A549 (cell line): ENCODE data around the gene RANBP9.

Source experiments
- CBX8 ChIP-seq: fragments of 200-600 bp; sonication (generic); IDR thresholded peaks from 2 replicates; pipeline ENCODE4 v1.6.1; 2016
- CTCF ChIP-seq: fragments of >200 bp; sonication (Bioruptor Twin); formaldehyde crosslinking; IDR thresholded peaks from 3 replicates; pipeline ENCODE4 v1.5.1; 2016
- EHMT2 ChIP-seq: fragments of 200-600 bp; sonication (generic); IDR thresholded peaks from 2 replicates; pipeline ENCODE4 v1.6.1; 2016; ENCODE audit warnings: antibody characterized with exemption, low read depth, mild to moderate bottlenecking, moderate library complexity
- EP300 ChIP-seq, 2 experiments: fragments of >200 bp; sonication (Bioruptor Twin); formaldehyde crosslinking; IDR thresholded peaks; 2 replicates in 1 of 2; 3 replicates in 1 of 2; pipeline ENCODE4 v1.6.1; 2016 to 2017
- HDAC2 ChIP-seq: fragments of 200-600 bp; sonication (generic); IDR thresholded peaks from 2 replicates; pipeline ENCODE4 v1.6.1; 2016
- HOXA7 ChIP-seq: fragments of 250-450 bp; sonication (Bioruptor Pico); IDR thresholded peaks from 2 replicates; pipeline ENCODE4 v1.5.0; 2020; ENCODE audit warnings: mild to moderate bottlenecking, moderate library complexity
- JUN ChIP-seq, 2 experiments: fragments of >200 bp; sonication (Bioruptor Twin); formaldehyde crosslinking; IDR thresholded peaks; 2 replicates in 1 of 2; 3 replicates in 1 of 2; pipeline ENCODE4 v1.6.1; 2016 to 2017
- JUNB ChIP-seq: fragments of >200 bp; sonication (Bioruptor Twin); formaldehyde crosslinking; IDR thresholded peaks from 2 replicates; pipeline ENCODE4 v1.6.1; 2016
- POLR2A ChIP-seq: IDR thresholded peaks from 2 replicates; pipeline ENCODE4 v1.6.1; 2012; ENCODE audit warnings: mild to moderate bottlenecking, low read length
- RAD21 ChIP-seq, 2 experiments: fragments of >200 bp in 1 of 2; sonication (Bioruptor Twin) in 1 of 2; formaldehyde crosslinking in 1 of 2; IDR thresholded peaks in 1 of 2; conservative IDR thresholded peaks in 1 of 2; 2 replicates in 1 of 2; 3 replicates in 1 of 2; pipeline ENCODE4 v1.6.1; 2012 to 2018; ENCODE audit warnings: inconsistent platforms in 1 of 2
- RFX5 ChIP-seq: fragments of 450-650 bp; IDR thresholded peaks from 2 replicates; pipeline ENCODE4 v1.7.1; 2014; ENCODE audit warnings: antibody characterized with exemption, mild to moderate bottlenecking, moderate library complexity
- TF ChIP-seq, protein P1 (sequence below): IDR thresholded peaks from 2 replicates; pipeline ENCODE4 v1.6.1; 2012
- TF ChIP-seq, protein P2 (sequence below): fragments of 450-650 bp; IDR thresholded peaks from 2 replicates; pipeline ENCODE4 v1.6.1; 2014; ENCODE audit warnings: antibody characterized with exemption
- TF ChIP-seq, protein P3 (sequence below): fragments of >200 bp; sonication (Bioruptor Twin); formaldehyde crosslinking; IDR thresholded peaks from 2 replicates; pipeline ENCODE4 v1.6.1; 2016

DNA sequence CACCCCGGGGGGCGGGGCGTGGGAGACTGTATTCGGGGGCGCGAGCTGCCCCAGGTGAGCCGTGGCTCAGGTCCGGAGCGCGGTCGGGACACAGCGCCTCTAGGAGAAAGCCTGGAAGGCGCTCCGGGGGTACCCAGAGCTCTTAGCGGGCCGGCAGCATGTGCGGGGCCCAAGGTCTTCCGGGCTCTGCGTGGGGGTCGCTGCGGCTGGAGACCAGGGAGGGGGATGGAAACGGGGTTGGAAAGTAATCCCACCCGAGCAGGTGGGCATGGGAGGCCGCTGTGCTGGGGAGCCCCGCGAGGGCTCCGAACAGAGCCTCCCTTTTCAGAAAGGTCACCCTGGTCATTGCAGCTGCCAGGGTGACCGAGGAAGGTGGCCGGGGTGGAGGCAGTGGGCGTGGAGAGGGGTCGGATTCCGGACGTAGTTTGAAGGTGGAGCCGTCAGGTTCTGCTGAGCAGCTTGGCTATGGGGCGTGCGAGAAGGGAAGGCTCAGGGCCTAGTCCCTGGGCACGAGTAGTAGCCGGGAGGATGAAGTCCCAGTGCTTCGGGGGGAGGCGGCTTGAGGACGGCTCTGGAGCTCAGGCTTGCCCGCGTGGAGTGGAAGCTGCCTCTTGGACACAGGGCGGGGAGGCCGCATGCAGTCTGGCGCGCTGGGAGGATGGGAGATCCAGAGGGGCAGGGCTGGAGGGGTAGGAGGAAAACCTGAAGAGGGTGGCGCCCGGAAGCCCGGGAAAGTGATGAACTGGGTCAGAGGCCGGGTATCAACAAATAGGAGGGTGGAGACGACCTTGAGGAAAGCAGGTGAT, 136.9 kb downstream of the RANBP9 start, which contains the start of gene SIRT5:
- TF ChIP-seq, protein P1, sequence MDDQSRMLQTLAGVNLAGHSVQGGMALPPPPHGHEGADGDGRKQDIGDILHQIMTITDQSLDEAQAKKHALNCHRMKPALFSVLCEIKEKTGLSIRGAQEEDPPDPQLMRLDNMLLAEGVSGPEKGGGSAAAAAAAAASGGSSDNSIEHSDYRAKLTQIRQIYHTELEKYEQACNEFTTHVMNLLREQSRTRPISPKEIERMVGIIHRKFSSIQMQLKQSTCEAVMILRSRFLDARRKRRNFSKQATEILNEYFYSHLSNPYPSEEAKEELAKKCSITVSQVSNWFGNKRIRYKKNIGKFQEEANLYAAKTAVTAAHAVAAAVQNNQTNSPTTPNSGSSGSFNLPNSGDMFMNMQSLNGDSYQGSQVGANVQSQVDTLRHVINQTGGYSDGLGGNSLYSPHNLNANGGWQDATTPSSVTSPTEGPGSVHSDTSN = no peak
- TF ChIP-seq JUNB (no peak), JUN (IDR thresholded peaks at IDR 0.05) (peak in 1 of 2 experiments; percentile 83; a peak in 3 of 5 replicates), RFX5 (no peak), CTCF (no peak), POLR2A (peak; percentile 58), HDAC2 (no peak), EP300 (IDR thresholded peaks at IDR 0.05) (no peak), CBX8 (no peak), RAD21 (conservative IDR thresholded peaks at IDR 0.05 in 1 of 2, IDR thresholded peaks at IDR 0.05 in 1 of 2) (no peak; a peak in 1 of 5 replicates), HOXA7 (no peak), EHMT2 (no peak)
- TF ChIP-seq, protein P2, sequence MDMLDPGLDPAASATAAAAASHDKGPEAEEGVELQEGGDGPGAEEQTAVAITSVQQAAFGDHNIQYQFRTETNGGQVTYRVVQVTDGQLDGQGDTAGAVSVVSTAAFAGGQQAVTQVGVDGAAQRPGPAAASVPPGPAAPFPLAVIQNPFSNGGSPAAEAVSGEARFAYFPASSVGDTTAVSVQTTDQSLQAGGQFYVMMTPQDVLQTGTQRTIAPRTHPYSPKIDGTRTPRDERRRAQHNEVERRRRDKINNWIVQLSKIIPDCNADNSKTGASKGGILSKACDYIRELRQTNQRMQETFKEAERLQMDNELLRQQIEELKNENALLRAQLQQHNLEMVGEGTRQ = no peak
- TF ChIP-seq, protein P3, sequence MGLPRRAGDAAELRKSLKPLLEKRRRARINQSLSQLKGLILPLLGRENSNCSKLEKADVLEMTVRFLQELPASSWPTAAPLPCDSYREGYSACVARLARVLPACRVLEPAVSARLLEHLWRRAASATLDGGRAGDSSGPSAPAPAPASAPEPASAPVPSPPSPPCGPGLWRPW = no peak
